NCI-H446 (cell line): Measurements from ENCODE around the gene INPP4A.
A peak's percentile ranks its signal among the peaks of the same experiment; 100 is the strongest.

Experiments
- DNase-seq, 2 experiments: peaks; one replicate each; lab custom pipeline; 2025; lab: John Stamatoyannopoulos, UW

Gene INPP4A

GRCh38 chr2:98476192-98476868, 31.7 kb downstream of the INPP4A start:
- no peak for DNase-seq

- no peak for DNase-seq
Observed at GRCh38 chr2:98477036-98477435, 32.4 kb downstream of the INPP4A start.

- DNase-seq: no peak
Observed at GRCh38 chr2:98477506-98477905, 32.8 kb downstream of the INPP4A start.

- no peak for DNase-seq
Observed at GRCh38 chr2:98478088-98478551, 33.5 kb downstream of the INPP4A start.

- DNase-seq: no peak
Observed at GRCh38 chr2:98478907-98479306, 34.2 kb downstream of the INPP4A start.

- no peak for DNase-seq
Observed at GRCh38 chr2:98479371-98479770, 34.7 kb downstream of the INPP4A start.

- DNase-seq: peak; percentile 85 to 96
Observed at GRCh38 chr2:98479959-98480524, 35.4 kb downstream of the INPP4A start.

GRCh38 chr2:98480598-98480997, 35.9 kb downstream of the INPP4A start:
- peak in 1 of 2 experiments; percentile 64 for DNase-seq

GRCh38 chr2:98482362-98482761, 37.7 kb downstream of the INPP4A start:
- no peak for DNase-seq

- DNase-seq: no peak
Observed at GRCh38 chr2:98483257-98483861, 38.7 kb downstream of the INPP4A start.

- no peak for DNase-seq
Observed at GRCh38 chr2:98484121-98484557, 39.5 kb downstream of the INPP4A start.

GRCh38 chr2:98484652-98485452, 40.2 kb downstream of the INPP4A start:
- no peak for DNase-seq

GRCh38 chr2:98485453-98485755, 40.7 kb downstream of the INPP4A start:
- no peak for DNase-seq

- DNase-seq: no peak
Observed at GRCh38 chr2:98486374-98486981, 41.8 kb downstream of the INPP4A start.

GRCh38 chr2:98487101-98487805, 42.6 kb downstream of the INPP4A start:
- DNase-seq: no peak

- DNase-seq: no peak
Observed at GRCh38 chr2:98487806-98488189, 43.1 kb downstream of the INPP4A start.

GRCh38 chr2:98488252-98488651, 43.6 kb downstream of the INPP4A start:
- no peak for DNase-seq

- DNase-seq: no peak
Observed at GRCh38 chr2:98489486-98489885, 44.8 kb downstream of the INPP4A start.

- no peak for DNase-seq
Observed at GRCh38 chr2:98489971-98490962, 45.6 kb downstream of the INPP4A start.

GRCh38 chr2:98492441-98492840, 47.8 kb downstream of the INPP4A start:
- DNase-seq: no peak
